A673 (cell line): Measurements from ENCODE around the gene DDX19B. TPM values are rescaled to one million over a fixed set of nuclear protein-coding genes. Genes with fewer than 3 reads are reported as not detected.
"Not testable (repeated sequence)": the region's sequence is repeated elsewhere in the genome, so short reads cannot be mapped to it uniquely, and the experiment has no call there.

ENCODE experiments used
- BruUV-seq: library from RNA; stranded (reverse); fragments of 400-500 nt; replicated peaks from 2 replicates; lab custom pipeline; 2021; lab: Mats Ljungman, UMichigan
- CTCF ChIA-PET: fragments of 300-600 bp; sonication (Branson Sonifier 250); formaldehyde crosslinking; loops from one replicate; lab custom pipeline; 2022; ENCODE audit warnings: antibody characterized with exemption; lab: Charles Lee
- POLR2A ChIA-PET: fragments of 300-600 bp; sonication (Branson Sonifier 250); formaldehyde crosslinking; loops from one replicate; lab custom pipeline; 2022; ENCODE audit warnings: antibody characterized with exemption; ENCODE audit not compliant: low non-redundant PET; lab: Charles Lee
- DNase-seq: peaks from one replicate; pipeline ENCODE4 v3.0.0-alpha.2; 2015; ENCODE audit warnings: low spot score
- H3K27ac ChIP-seq: fragments of 200-600 bp; sonication (generic); 2 replicates; pipeline ENCODE4 v1.5.1; 2016; ENCODE audit warnings: mixed run types, low read depth, mild to moderate bottlenecking, mixed read lengths, antibody characterized with exemption, low read length; ENCODE audit not compliant: poor library complexity, severe bottlenecking
- H3K27me3 ChIP-seq: fragments of 200-600 bp; sonication (generic); replicated peaks from 2 replicates; pipeline ENCODE4 v1.6.1; 2017; ENCODE audit warnings: mixed run types, low read depth, mild to moderate bottlenecking, mixed read lengths, antibody characterized with exemption, low read length; ENCODE audit not compliant: insufficient read depth, poor library complexity
- H3K36me3 ChIP-seq: fragments of 200-600 bp; sonication (generic); 2 replicates; pipeline ENCODE4 v1.6.1; 2016; ENCODE audit warnings: mixed run types, mild to moderate bottlenecking, mixed read lengths, antibody characterized with exemption, low read length; ENCODE audit not compliant: insufficient read depth, poor library complexity, severe bottlenecking
- H3K4me1 ChIP-seq: fragments of 200-600 bp; sonication (generic); 2 replicates; pipeline ENCODE4 v1.6.1; 2017; ENCODE audit warnings: mixed run types, mild to moderate bottlenecking, mixed read lengths, antibody characterized with exemption, low read length; ENCODE audit not compliant: insufficient read depth, poor library complexity, severe bottlenecking
- H3K4me3 ChIP-seq: fragments of 200-600 bp; sonication (generic); 2 replicates; pipeline ENCODE4 v1.5.1; 2016; ENCODE audit warnings: low read depth, mixed run types, mild to moderate bottlenecking, mixed read lengths, low read length; ENCODE audit not compliant: poor library complexity, severe bottlenecking
- H3K9me3 ChIP-seq: fragments of 200-600 bp; sonication (generic); 2 replicates; pipeline ENCODE4 v1.6.1; 2016; ENCODE audit warnings: mixed run types, low read depth, mild to moderate bottlenecking, mixed read lengths, antibody characterized with exemption, low read length; ENCODE audit not compliant: poor library complexity, severe bottlenecking
- CTCF ChIP-seq: fragments of 300-800, 200-600 bp; sonication (generic); conservative IDR thresholded peaks from 2 replicates; pipeline ENCODE4 v1.5.1; 2017; ENCODE audit warnings: low read depth, mild to moderate bottlenecking, antibody characterized with exemption, low read length, moderate library complexity, mixed read lengths
- EZH2 ChIP-seq: fragments of 200-600 bp; sonication (generic); IDR thresholded peaks from 2 replicates; pipeline ENCODE4 v1.6.1; 2017; ENCODE audit warnings: borderline replicate concordance, low read depth, mild to moderate bottlenecking, mixed read lengths, antibody characterized with exemption, low read length; ENCODE audit not compliant: poor library complexity, severe bottlenecking
- intact Hi-C: fragments of 100-400 bp; cut with micrococcal nuclease; formaldehyde crosslinking; loops from one replicate; pipeline ENCODE4 v1.10.0; 2022; ENCODE audit not compliant: unreplicated experiment
- total RNA-seq: library from RNA; stranded (reverse); gene quantifications from 2 replicates; pipeline ENCODE4 v1.2.3, GENCODE V29; 2021

The DDX19B gene
- total RNA-seq, 1 experiment from 2014 or later = 37.6 TPM

GRCh38 chr16:70267516-70267915 lies 31.5 kb upstream of the DDX19B start:
- Histone ChIP-seq H3K4me3 (no peak overlapping the region), H3K27me3 (no peaks in the 10 kb centered on the region), H3K4me1 (no peaks in the 10 kb centered on the region), H3K36me3 (peaks cover 97% of the 10 kb centered on the region), H3K27ac (no peak overlapping the region), H3K9me3 (no peaks in the 10 kb centered on the region)
- TF ChIP-seq CTCF (peak; percentile 72), EZH2 (no peak)
- POLR2A ChIA-PET = no interaction called here
- intact Hi-C loops = loop anchor here (5.0 kb wide), 1 partner anchor 295 kb away; no protein-coding TSS in a partner anchor
- BruUV-seq = no TSS peak
- CTCF ChIA-PET = interaction anchor here (1.2 kb wide), 1 partner anchor 21 kb away, joined by 6 read pairs; the partner anchor contains the start of gene AARS1
- DNase-seq = peak; percentile 75

- POLR2A ChIA-PET, H3K27me3 ChIP-seq, H3K4me1 ChIP-seq, H3K9me3 ChIP-seq, BruUV-seq, H3K4me3 ChIP-seq, H3K27ac ChIP-seq, DNase-seq: not testable (repeated sequence)
- peaks cover 97% of the 10 kb centered on the region for H3K36me3 ChIP-seq
- CTCF ChIA-PET = interaction anchor here (1.2 kb wide), 1 partner anchor 21 kb away, joined by 6 read pairs; the partner anchor contains the start of gene AARS1
- intact Hi-C loops = loop anchor here (5.0 kb wide), 1 partner anchor 294 kb away; no protein-coding TSS in a partner anchor
These were observed 31.1 kb upstream of the DDX19B start for GRCh38 chr16:70267922-70268321.

- H3K36me3 ChIP-seq = peaks cover 95% of the 10 kb centered on the region
- H3K4me3 ChIP-seq = no peak overlapping the region
- H3K4me1 ChIP-seq = no peaks in the 10 kb centered on the region
- POLR2A ChIA-PET = no interaction called here
- no TSS peak for BruUV-seq
- CTCF ChIA-PET = no interaction called here
- TF ChIP-seq CTCF (no peak), EZH2 (no peak)
- DNase-seq = no peak
- no peaks in the 10 kb centered on the region for H3K9me3 ChIP-seq
- H3K27me3 ChIP-seq = no peaks in the 10 kb centered on the region
- intact Hi-C loops = loop anchor here (5.0 kb wide), 1 partner anchor 293 kb away; no protein-coding TSS in a partner anchor
- H3K27ac ChIP-seq = no peak overlapping the region
These were observed 29.5 kb upstream of the DDX19B start for GRCh38 chr16:70269471-70269870.

GRCh38 chr16:70270176-70270575 lies 28.8 kb upstream of the DDX19B start:
- intact Hi-C loops = no loop called here
- no TSS peak for BruUV-seq

More at GRCh38 chr16:70270176-70270575, 28.8 kb upstream of the DDX19B start:
- no peaks in the 10 kb centered on the region for H3K27me3 ChIP-seq
- ChIA-PET CTCF (no interaction called here), POLR2A (no interaction called here)
- H3K4me3 ChIP-seq = no peak overlapping the region
- peaks cover 95% of the 10 kb centered on the region for H3K36me3 ChIP-seq
- no peak for TF ChIP-seq CTCF
- TF ChIP-seq EZH2 = no peak
- H3K27ac ChIP-seq = no peak overlapping the region
- no peaks in the 10 kb centered on the region for H3K9me3 ChIP-seq
- no peak for DNase-seq
- H3K4me1 ChIP-seq = no peaks in the 10 kb centered on the region
